NCI-H2171 treated with DMSO at 0.1 percent for 48 hours (cell line): Measurements from ENCODE around the gene VWC2L.

Experiments
- DNase-seq: peaks from one replicate; lab custom pipeline; 2025; lab: John Stamatoyannopoulos, UW

The VWC2L gene

GRCh38 chr2:214410918-214411554 lies at the start of gene VWC2L:
VWC2L (plus strand) TSS chr2:214411054; CDS start chr2:214414194, 3,140 bp downstream.
- DNase-seq: peak; percentile 81

GRCh38 chr2:214361116-214361515 lies 49.7 kb upstream of the VWC2L start:
- DNase-seq: no peak

- DNase-seq: no peak
Observed at GRCh38 chr2:214365549-214365948, 45.3 kb upstream of the VWC2L start.

GRCh38 chr2:214367171-214367570 lies 43.7 kb upstream of the VWC2L start:
- DNase-seq: no peak

DNA sequence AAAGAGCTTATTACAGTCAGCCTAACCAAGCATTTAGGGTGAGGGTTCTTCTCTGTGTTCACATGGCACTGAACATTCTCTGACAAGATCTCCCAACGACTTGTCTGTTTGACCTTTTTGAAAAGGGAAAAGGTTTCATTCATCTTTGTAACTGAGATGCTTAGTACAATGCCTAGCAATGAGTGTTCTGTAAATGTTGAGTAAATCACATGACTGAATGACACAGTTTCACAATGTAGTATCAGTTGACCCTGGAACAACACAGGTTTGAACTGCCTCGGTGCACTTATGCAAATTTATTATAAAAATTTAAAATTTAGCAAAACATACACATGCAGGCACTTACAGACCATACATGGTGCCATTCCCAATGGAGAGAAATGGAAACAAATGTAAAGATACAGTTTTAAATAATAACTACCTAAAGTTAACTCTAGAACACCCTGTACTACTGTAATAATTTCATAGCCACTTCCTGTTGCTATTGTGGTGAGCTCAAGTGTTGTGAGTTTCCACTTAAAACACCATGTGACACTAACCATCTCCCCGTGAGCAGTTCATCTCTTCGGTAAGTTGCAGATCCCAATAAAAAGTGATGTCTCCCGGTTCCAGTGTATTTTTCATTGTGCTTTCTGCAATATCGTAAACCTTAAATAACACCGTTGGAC lies 34.1 kb upstream of the VWC2L start:
- no peak for DNase-seq

DNA sequence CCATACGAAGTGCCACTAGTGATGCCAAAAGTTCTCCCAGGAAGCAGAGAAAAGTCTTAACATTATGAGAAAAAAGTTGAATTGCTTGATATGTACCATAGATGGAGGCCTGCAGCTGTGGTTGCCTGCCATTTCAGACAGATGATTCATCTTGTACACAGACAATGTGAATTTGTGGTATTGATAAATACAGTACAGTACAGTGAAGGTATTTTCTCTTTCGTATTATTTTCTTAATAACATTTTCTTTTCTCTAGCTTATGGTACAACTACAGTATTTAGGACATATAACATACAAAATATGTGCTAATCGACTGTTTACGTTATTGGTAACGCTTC lies 33.6 kb upstream of the VWC2L start:
- DNase-seq: no peak

DNA sequence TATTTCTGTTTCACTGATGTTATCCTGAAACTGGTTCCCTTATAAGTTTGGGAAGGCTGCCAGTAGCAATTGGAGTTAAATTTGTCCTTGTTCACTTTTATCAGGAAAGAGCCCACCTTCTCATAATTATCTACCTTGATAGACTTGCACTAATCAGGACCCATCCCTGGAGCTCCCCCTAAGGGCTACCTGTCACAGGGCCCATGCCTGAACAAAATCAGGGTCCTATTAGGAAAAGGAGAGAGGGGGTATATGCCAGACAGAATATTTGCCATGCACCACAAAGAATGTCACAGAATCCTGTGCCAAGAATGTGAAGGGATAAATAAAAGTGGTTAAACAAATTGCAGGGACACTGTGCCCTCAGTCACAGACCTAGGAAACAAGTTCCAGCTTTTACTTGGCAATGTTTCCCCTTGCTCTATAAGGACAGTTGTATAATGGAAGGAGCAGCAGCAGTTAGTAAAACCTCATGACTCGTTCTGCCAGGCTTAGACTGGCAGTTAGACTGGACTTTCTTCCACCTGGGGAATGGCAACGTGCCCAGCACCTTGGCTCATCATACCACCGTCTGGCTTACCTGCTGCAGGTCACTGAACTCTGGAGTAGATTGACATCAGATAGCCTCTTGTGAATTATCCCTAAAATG lies 32.3 kb upstream of the VWC2L start:
- DNase-seq: peak; percentile 84

DNA sequence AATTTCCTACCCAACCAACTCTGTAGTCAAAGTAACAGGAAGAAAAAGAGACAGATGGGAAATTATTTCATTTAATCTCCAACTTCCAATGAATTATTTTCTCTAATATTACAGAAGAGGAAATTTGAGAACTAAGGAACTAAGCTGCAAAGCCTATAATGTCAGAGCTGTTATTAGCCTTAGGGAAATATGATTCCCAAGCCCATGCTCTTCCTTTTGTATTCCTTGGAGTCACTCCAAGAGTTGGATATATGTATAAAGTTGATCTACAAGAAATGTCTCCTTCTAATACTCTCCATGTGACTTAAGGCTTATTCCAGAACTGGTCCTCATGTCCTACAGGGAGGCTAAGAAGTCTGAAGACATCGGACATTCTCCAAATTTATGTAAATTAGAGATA lies 31.6 kb upstream of the VWC2L start:
- DNase-seq: peak; percentile 84

GRCh38 chr2:214380681-214381080 lies 30.2 kb upstream of the VWC2L start:
- no peak for DNase-seq

GRCh38 chr2:214382229-214382628 lies 28.6 kb upstream of the VWC2L start:
- DNase-seq: peak; percentile 46

GRCh38 chr2:214386720-214387119 lies 24.1 kb upstream of the VWC2L start:
- DNase-seq: no peak

- DNase-seq: peak; percentile 32
Observed at GRCh38 chr2:214389334-214389733, 21.5 kb upstream of the VWC2L start.

DNA sequence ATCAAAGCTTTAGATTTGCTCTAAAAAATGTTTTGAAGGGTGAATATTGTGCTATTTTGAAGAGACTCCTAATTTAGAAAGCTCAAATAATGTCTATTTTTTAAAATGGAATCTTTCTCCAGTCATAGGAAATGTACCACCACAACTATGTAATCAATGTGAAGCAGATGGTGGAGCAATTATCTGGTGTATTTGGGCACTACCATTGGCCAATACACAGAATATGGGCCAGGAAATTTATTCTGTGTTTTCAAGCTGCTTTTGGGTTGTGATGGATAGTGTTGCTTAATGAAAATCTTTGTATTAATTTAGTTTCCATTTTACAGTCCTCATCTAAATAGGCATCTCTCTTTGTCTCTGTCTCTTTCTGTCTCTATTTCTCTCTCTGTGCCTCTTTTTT lies 17.1 kb upstream of the VWC2L start:
- DNase-seq: peak; percentile 62

DNA sequence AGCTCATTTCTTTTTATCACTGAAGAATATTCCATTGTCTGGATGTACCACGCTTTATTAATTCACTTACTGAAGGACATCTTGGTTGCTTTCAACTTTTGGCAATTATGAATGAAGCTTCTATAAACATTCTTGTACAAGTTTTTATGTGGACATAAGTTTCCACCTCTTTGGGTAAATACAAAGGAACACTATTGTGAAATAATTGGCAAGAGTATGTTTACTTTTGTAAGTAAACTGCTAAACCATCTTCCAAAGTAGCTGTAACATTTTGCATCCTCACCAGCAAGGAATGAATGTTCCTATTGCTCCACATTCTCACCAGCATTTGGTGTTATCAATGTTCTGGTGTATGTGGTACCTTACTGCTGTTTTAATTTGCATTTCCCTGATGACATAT lies 15.8 kb upstream of the VWC2L start:
- DNase-seq: no peak

DNA sequence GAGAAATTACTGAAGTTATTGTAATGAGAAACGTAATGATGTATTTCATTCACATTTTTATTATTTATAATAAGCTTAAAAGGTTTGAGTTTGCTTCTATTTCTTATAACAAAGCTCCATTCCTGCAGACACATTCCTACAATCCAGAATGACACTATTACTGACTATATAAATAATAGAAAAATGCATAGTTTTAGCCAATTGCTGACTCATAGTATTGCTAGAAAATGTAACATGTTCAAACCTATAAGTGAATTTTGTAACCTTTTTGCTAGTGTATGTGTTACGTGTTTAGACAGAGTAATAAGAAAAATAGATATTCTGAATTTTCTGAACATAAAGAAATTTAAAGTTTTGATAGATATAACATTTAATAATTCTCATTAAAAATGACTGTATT lies 9.3 kb upstream of the VWC2L start:
- no peak for DNase-seq

GRCh38 chr2:214410128-214410775 lies 602 bp upstream of the VWC2L start:
- DNase-seq: peak; percentile 81

DNA sequence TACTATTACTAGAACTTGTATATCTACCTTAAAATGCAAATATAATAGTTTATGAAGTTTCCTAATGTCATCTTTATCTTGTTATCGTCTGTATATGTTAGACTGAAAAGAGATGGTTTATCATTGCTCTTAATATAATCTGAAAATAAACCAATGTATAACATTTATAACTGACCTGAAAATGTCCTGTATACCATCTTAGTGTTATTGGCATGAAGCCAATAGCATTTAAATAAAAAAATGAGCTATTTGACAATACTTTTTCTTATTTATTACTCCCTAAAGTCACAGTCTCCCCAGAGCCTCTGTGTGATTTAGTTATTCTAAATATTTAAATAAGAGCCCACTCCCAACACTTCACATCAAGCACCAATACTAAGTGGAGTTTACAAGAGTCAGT lies 1.8 kb downstream of the VWC2L start:
- no peak for DNase-seq

GRCh38 chr2:214436470-214436869 lies 25.6 kb downstream of the VWC2L start:
- DNase-seq: no peak

- DNase-seq: no peak
Observed at GRCh38 chr2:214450118-214450894, 39.5 kb downstream of the VWC2L start.

DNA sequence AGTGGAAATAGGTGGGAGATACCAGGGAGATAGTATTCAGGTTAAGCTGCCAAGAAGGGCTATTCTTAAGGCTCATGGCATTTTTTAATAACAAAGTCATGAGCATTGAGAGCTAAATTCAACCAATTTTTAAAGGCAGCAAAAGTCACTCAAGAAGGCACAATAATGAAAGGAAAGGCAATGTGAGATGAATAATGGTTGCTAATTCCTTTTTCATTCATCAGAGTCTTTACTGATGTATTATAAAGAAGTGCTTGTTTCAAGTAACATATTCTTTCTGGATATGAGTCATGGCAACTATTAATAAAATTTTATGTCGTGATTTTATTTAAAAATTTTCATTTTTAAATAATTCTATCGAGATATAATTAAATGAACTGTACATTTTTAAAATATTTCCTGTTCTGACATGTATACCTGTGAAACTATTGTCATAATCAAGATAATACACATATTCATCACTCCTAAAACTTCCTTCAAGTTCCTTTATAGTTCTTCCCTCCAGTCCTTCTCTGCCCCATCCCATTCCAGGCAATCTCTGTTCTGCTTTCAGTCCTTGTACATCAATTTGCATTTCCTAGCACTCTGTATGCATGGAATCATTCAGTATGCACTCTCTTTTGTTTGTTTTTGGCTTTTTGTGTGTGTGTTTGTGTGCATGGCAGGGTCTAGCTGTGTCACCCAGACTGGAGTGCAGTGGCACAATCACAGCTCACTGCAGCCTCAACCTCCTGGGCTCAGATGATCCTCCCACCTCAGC lies 40.8 kb downstream of the VWC2L start:
- DNase-seq: no peak

GRCh38 chr2:214465363-214466146 lies 54.7 kb downstream of the VWC2L start:
- DNase-seq: no peak
